GM12801 (cell line): ENCODE data around the gene PDZRN3.

ENCODE experiments used
- TF ChIP-seq, protein P1 (sequence below): IDR thresholded peaks from one replicate; pipeline ENCODE4 v1.5.1; 2011; ENCODE audit warnings: control low read depth; ENCODE audit not compliant: insufficient read length; ENCODE audit errors: extremely low read depth

Gene PDZRN3

DNA sequence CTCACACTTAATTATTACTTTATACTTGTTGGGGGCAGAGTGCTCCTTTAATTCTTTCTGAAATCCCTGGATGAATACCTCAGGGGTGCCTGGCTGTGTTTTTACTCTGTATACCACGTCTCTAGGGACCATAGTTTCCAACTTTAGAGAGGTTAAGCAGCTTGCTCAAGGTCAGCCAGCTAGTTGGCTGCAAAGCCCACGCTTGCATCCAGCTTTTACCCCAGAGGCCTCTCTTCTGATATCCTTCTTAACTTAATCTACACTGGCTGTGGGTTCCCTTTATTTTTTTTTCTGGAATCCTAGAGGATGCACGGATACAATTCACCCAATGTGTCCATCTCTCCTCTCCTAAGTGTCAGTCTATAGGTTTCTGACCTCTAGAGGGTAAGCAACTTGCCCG, 1.4 kb downstream of the PDZRN3 start:
- TF ChIP-seq, protein P1, sequence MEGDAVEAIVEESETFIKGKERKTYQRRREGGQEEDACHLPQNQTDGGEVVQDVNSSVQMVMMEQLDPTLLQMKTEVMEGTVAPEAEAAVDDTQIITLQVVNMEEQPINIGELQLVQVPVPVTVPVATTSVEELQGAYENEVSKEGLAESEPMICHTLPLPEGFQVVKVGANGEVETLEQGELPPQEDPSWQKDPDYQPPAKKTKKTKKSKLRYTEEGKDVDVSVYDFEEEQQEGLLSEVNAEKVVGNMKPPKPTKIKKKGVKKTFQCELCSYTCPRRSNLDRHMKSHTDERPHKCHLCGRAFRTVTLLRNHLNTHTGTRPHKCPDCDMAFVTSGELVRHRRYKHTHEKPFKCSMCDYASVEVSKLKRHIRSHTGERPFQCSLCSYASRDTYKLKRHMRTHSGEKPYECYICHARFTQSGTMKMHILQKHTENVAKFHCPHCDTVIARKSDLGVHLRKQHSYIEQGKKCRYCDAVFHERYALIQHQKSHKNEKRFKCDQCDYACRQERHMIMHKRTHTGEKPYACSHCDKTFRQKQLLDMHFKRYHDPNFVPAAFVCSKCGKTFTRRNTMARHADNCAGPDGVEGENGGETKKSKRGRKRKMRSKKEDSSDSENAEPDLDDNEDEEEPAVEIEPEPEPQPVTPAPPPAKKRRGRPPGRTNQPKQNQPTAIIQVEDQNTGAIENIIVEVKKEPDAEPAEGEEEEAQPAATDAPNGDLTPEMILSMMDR, result no peak

DNA sequence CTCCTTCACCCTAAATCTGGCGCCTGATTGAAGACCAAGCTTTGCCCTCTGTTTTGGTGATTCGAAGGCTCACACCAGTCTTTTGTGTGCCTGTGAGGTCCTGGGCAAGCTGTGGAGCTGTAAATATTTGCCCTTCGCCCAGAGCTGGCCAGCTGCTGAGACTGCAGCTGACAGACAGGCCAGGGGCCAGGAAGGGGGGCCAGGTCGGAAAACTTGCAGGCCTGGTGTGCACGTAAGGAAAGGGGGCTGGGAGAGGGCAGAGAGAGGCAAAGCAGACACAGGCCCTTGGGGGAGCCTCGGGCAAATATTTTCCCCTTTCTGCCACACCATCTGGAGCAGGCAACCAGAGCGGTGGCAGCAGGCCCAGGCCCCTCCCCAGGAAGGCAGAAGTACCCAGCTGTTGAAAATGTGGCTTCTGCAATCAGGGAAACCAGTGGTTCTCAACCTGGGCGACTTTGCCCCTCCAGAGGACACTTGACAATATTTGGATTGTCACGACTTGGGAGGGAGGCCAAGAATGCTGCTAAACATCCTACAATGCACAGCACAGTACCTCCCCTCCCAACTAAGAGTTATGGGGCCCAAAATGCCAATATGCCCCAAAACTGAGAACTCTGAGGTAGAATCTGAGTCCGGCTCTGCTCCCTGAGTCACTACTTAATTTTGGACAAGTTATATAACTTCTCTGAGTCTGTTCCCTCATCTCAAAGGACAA, 2.5 kb downstream of the PDZRN3 start:
- TF ChIP-seq, protein P1, result no peak

DNA sequence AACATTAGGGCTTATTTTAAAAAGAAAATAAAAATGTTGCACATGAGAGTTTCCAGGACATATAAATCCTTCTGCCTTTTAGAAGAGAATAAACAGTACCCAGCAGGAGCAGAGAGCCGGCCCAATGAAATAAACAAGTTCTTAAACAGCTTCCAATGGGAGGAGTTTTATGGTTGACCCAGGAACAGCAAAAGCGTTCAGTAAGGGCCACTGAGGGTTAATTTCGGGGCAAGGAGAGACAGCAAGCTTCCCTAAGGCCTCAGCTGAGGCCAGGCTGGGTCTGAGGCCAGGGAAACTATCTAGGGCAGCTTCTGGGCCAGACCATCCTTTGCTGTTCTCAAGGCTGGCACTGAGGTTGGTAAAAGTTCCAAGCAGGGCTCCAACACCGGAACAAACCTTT, 3.4 kb downstream of the PDZRN3 start:
- TF ChIP-seq, protein P1, result no peak

DNA sequence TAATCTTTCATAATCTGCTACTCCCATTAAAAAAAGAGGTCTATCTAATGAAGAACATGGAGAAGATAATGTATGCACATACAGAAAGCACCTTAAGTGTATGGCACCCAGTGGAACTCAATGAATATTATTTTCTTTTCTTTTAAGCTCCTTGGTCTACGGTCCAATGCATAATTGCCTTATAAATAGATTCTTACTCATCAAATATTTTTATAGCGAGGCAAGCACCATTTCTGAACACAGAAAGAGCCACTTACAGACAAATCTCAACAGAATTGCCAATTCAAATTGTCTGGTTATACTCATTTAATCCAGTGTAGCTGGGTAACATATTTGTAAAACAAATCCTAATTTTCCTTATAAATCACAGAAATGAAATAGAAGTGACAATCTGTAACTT, 6.3 kb downstream of the PDZRN3 start:
- TF ChIP-seq, protein P1, result no peak

DNA sequence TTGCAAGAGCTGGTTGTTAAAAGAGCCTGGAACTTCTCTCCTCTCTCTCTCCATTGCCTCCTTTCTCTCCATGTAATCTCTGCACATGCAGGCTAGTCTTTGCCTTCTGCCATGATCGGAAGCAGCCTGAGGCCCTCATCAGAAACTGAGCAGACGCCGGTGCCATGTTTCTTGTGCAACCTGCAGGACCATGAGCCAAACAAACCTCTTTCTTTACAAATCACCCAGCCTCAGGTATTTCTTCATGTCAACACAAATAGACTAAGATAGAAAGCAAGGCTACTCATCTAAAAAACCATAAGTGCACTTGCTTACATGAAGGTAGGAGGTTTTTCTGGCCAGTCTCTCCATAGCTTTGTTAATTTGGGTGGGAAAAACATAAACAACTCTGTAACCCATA, 8.7 kb downstream of the PDZRN3 start:
- TF ChIP-seq, protein P1, result no peak

DNA sequence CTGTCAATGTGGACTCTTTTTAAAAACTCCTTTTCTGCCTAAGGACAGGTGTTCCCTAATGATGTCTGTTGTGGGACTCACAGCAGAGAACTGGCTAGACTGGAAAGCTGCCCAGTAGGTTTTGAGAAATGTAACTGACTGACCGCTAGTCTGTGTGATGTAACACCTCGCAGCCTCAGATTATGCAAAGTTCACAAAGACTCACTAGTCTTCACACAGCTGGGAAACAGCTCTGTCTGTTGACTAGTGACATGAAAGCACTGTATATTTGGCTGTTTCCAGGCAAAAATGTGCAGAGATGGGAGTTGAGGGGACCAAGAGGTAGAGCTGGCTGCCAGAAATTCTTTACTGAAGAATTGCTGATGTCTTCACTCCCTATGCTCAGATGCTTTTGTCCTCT, 10.3 kb downstream of the PDZRN3 start:
- TF ChIP-seq, protein P1, result no peak

DNA sequence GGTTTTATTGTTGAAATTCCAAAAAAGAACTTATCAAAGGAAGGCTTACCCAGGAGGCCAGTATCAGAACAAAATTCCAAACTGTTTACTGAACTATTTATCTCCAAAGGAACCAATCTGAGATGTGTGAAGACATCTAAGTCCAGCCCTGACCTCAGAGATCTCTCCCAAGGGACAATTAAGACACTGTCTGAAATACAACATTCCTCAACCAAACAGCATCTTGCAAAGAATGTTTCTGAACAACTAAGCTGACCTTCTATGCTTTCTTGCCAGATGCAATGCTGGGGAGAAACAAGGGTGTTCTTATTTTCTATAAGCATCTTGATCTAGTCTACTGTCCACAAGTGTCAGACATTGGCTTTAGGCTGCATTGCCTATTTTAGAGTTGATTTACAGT, 13.6 kb downstream of the PDZRN3 start:
- TF ChIP-seq, protein P1, result no peak
